Astrocyte of the spinal cord (primary cell): ENCODE results near the gene STARD8.

Experiments used
- DNase-seq: peaks from one replicate; pipeline ENCODE4 v3.0.0; 2011; ENCODE audit warnings: low read depth, low spot score
- H3K4me3 ChIP-seq: 2 replicates; pipeline ENCODE4 v1.5.1; 2011; ENCODE audit warnings: low read depth, mild to moderate bottlenecking, low read length, moderate library complexity
- CTCF ChIP-seq: IDR thresholded peaks from 2 replicates; pipeline ENCODE4 v1.5.1; 2012; ENCODE audit warnings: low read depth, mild to moderate bottlenecking, low read length, inconsistent platforms
- in situ Hi-C: cut with HindIII; loops from 2 replicates; pipeline ENCODE4 v1.10.0; 2017; ENCODE audit warnings: low sequenced_read_pairs

Gene STARD8

GRCh38 chrX:68699960-68700746 lies 52.7 kb downstream of the STARD8 start:
- in situ Hi-C loops, result no loop called here
- H3K4me3 ChIP-seq, result no peak overlapping the region
- no peak for TF ChIP-seq CTCF
- DNase-seq, result peak; percentile 28

DNA sequence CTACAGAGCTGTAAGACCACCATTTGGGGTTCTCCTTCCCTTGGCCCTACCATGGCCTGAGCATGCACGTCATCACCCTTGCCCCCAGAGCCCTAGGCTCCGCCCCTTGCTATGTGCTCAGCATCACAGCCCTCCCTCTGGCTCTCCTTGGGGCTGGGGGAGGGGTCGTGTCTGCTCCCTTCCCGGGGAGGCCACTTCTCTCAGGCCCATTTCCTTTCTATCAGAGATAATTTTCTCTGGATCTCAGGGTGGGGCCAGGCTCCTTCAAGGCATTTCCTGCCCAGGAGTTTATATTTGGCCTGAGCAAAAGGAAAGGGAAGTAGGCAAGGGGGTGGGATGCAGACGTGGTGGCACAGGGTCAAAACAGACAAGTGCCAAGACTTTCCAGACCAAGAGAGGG lies 55.9 kb downstream of the STARD8 start:
- no peak for TF ChIP-seq CTCF
- no peak for DNase-seq
- in situ Hi-C loops, result no loop called here
- no peak overlapping the region for H3K4me3 ChIP-seq

DNA sequence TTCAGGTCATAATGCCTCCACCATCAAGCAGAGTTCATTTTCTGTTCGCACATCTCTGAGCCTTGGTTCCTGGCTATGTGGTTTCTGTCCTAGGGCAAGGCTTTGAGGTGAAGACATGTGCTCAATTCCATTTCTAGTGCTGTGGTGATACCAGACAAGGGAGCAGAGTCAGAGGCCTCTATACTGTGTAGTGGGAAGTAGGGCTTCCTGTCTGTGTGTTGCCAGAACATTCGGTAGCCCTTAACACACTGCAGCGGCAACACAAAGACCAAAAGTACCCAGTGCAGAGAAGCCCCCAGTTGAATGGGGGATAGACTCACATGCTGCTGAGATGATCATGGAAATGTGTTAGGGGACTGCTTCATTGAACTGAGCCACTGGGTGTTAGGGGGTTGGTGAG lies 56.4 kb downstream of the STARD8 start:
- TF ChIP-seq CTCF, result no peak
- in situ Hi-C loops, result no loop called here

GRCh38 chrX:68705986-68706385 lies 58.5 kb downstream of the STARD8 start:
- no peak for DNase-seq
- no peak for TF ChIP-seq CTCF
- no peak overlapping the region for H3K4me3 ChIP-seq
- in situ Hi-C loops, result no loop called here

More for the DNA sequence above, 56.4 kb downstream of the STARD8 start:
- DNase-seq, result no peak
- no peak overlapping the region for H3K4me3 ChIP-seq

- in situ Hi-C loops, result no loop called here
- TF ChIP-seq CTCF, result no peak
- no peak overlapping the region for H3K4me3 ChIP-seq
- no peak for DNase-seq
Measured at GRCh38 chrX:68708503-68709290, 61.2 kb downstream of the STARD8 start.

DNA sequence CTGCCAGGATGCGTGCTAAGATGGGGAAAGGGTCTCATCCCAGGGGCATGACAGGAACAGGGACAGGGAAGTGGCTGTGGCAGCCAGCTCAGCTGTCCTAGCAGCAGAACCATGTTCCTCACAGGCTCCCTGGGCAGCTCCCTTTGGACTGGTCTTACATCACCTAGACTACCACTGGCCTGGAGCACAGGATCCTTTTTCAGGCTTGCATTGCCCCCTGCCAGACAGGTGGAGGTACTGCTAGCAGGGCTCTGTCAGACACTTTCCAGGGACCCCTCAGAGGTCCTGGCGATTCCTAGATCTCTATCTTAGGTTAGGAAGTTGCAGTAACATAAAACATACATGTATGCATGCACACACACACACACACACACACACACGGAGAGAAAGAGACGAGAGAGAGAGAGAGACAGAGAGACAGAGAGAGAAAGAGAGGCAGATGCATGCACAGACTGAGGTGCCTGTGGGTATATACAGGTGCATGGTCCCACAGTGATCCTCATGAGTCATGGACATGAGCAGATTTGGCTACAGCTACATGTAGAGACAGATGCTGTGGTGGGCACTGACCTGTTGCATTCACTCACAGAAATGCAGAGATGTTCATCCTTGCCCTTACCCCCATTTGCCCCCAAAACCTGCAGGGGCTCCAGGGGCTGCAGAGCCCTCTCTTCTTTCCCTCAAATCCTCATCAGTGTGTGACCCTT lies 63.6 kb downstream of the STARD8 start:
- H3K4me3 ChIP-seq, result no peak overlapping the region
- in situ Hi-C loops, result no loop called here
- peak; percentile 65 for TF ChIP-seq CTCF
- peak; percentile 37 for DNase-seq
